HEK293T (cell line): ENCODE measurements around the gene ADCY6.

Source experiments
- CTCF ChIA-PET: fragments of 350-600 bp; formaldehyde crosslinking; extraction: SDS; loops from one replicate; lab custom pipeline; 2021; ENCODE audit warnings: antibody characterized with exemption, inconsistent platforms; lab: Yijun Ruan, JAX
- POLR2A ChIA-PET: fragments of 350-600 bp; formaldehyde crosslinking; extraction: SDS; loops from one replicate; lab custom pipeline; 2020; ENCODE audit warnings: antibody characterized with exemption, inconsistent platforms; lab: Yijun Ruan, JAX
- DNase-seq: peaks from one replicate; pipeline ENCODE4 v3.0.0; 2012; ENCODE audit warnings: mixed read lengths; ENCODE audit errors: extremely low spot score
- ARNT ChIP-seq: fragments of 450-650 bp; IDR thresholded peaks from 2 replicates; pipeline ENCODE4 v1.6.1; 2017; ENCODE audit warnings: mild to moderate bottlenecking
- BHLHE40 ChIP-seq: fragments of 450-650 bp; IDR thresholded peaks from 2 replicates; pipeline ENCODE4 v1.6.1; 2016; ENCODE audit warnings: mild to moderate bottlenecking, moderate library complexity, borderline replicate concordance
- CTBP1 ChIP-seq: fragments of 450-650 bp; IDR thresholded peaks from 2 replicates; pipeline ENCODE4 v1.6.1; 2016; ENCODE audit warnings: borderline replicate concordance
- ELF4 ChIP-seq: fragments of 450-650 bp; IDR thresholded peaks from 2 replicates; pipeline ENCODE4 v1.6.1; 2017; ENCODE audit warnings: antibody characterized with exemption
- FOXA1 ChIP-seq: fragments of 450-650 bp; IDR thresholded peaks from 2 replicates; pipeline ENCODE4 v1.6.1; 2016; ENCODE audit warnings: mild to moderate bottlenecking
- FOXK2 ChIP-seq: fragments of 450-650 bp; IDR thresholded peaks from 2 replicates; pipeline ENCODE4 v1.6.1; 2016; ENCODE audit warnings: mild to moderate bottlenecking
- FOXM1 ChIP-seq: fragments of 450-650 bp; IDR thresholded peaks from 2 replicates; pipeline ENCODE4 v1.6.1; 2017; ENCODE audit warnings: mild to moderate bottlenecking, borderline replicate concordance
- HDGF ChIP-seq: fragments of 450-650 bp; IDR thresholded peaks from 2 replicates; pipeline ENCODE4 v1.6.1; 2017; ENCODE audit warnings: antibody characterized with exemption, borderline replicate concordance
- L3MBTL2 ChIP-seq: fragments of 450-650 bp; conservative IDR thresholded peaks from 2 replicates; pipeline ENCODE4 v1.6.1; 2016; ENCODE audit warnings: mild to moderate bottlenecking
- LEF1 ChIP-seq: fragments of 450-650 bp; IDR thresholded peaks from 2 replicates; pipeline ENCODE4 v1.6.1; 2017; ENCODE audit warnings: mild to moderate bottlenecking, borderline replicate concordance
- NFRKB ChIP-seq: fragments of 450-650 bp; IDR thresholded peaks from 2 replicates; pipeline ENCODE4 v1.6.1; 2016; ENCODE audit warnings: mild to moderate bottlenecking, moderate library complexity
- SP1 ChIP-seq: fragments of 450-650 bp; IDR thresholded peaks from 2 replicates; pipeline ENCODE4 v1.6.1; 2017
- SUZ12 ChIP-seq: fragments of 450-650 bp; IDR thresholded peaks from 2 replicates; pipeline ENCODE4 v1.6.1; 2016; ENCODE audit warnings: mild to moderate bottlenecking
- TARDBP ChIP-seq: fragments of 450-650 bp; IDR thresholded peaks from 2 replicates; pipeline ENCODE4 v1.6.1; 2016
- ZNF384 ChIP-seq: fragments of 450-650 bp; IDR thresholded peaks from 2 replicates; pipeline ENCODE4 v1.6.1; 2016
- TF ChIP-seq, protein P1 (sequence below): fragments of 450-650 bp; IDR thresholded peaks from 2 replicates; pipeline ENCODE4 v1.6.1; 2016

The ADCY6 gene

GRCh38 chr12:48768736-48769135 lies 20.2 kb downstream of the ADCY6 start:
- DNase-seq, result no peak
- TF ChIP-seq ZNF384 (no peak), L3MBTL2 (no peak), CTBP1 (no peak), SP1 (no peak), HDGF (no peak), BHLHE40 (no peak), FOXK2 (no peak), FOXM1 (no peak), LEF1 (no peak), NFRKB (no peak), ARNT (no peak), ELF4 (no peak), TARDBP (no peak), FOXA1 (no peak), SUZ12 (no peak)
- TF ChIP-seq, protein P1, sequence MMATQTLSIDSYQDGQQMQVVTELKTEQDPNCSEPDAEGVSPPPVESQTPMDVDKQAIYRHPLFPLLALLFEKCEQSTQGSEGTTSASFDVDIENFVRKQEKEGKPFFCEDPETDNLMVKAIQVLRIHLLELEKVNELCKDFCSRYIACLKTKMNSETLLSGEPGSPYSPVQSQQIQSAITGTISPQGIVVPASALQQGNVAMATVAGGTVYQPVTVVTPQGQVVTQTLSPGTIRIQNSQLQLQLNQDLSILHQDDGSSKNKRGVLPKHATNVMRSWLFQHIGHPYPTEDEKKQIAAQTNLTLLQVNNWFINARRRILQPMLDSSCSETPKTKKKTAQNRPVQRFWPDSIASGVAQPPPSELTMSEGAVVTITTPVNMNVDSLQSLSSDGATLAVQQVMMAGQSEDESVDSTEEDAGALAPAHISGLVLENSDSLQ, result no peak
- CTCF ChIA-PET, result no interaction called here
- POLR2A ChIA-PET, result interaction anchor here (2.4 kb wide), 1 partner anchor 20 kb away, joined by 5 read pairs; the partner anchor contains the start of gene ADCY6

DNA sequence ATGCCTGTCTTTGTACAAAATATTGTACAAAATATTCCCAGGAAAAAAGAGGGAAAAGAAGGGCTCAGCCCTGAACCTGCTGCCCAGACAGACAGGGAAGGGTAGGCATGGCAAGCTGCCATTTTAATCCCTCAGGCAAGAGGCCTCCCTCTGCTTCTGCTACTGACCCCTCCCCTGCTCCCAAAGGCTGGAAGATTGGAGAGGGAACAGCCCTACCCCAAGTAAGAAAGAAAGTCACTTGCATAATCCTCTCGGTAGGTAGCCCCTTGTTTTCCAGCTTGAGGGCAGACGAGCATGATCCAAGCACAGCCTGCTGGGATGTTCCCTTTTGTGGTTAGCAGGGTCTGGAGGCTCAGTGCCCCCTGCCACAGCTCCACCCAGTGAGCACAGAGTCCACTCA lies 20.7 kb downstream of the ADCY6 start:
- POLR2A ChIA-PET, result interaction anchor here (2.4 kb wide), 1 partner anchor 21 kb away, joined by 5 read pairs; the partner anchor contains the start of gene ADCY6
- CTCF ChIA-PET, result no interaction called here
- no peak for DNase-seq
- no peak for TF ChIP-seq NFRKB

DNA sequence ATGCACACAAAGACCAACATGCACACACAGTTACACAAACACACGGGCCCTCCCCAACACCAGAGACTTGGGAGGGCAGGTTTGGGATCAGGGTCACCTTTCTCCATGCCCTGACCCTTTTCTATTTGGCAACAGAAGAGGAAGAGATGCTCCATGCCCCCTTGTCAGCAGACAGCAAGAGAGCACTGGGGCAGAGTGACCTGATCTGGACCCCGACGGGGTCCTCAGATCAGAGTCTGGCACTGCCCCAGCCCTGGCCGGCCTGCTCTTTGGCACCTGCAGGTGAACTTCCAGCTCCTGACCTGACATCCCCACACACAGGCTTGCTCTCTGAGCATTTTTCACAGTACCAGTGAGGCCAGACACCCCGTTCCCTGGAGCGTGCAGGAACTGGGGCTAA lies 21.4 kb downstream of the ADCY6 start:
- TF ChIP-seq FOXK2, result no peak
- TF ChIP-seq SUZ12, result no peak
- no peak for TF ChIP-seq LEF1
- TF ChIP-seq ZNF384, result no peak
- no peak for TF ChIP-seq NFRKB
- no peak for TF ChIP-seq FOXM1
- no peak for TF ChIP-seq SP1
- TF ChIP-seq ELF4, result no peak
- DNase-seq, result no peak
- CTCF ChIA-PET, result no interaction called here
- POLR2A ChIA-PET, result interaction anchor here (2.4 kb wide), 1 partner anchor 21 kb away, joined by 5 read pairs; the partner anchor contains the start of gene ADCY6

- ChIA-PET CTCF (no interaction called here), POLR2A (interaction anchor here (2.4 kb wide), 1 partner anchor 22 kb away, joined by 5 read pairs; the partner anchor contains the start of gene ADCY6)
- no peak for DNase-seq
- TF ChIP-seq ELF4 (no peak), FOXA1 (no peak), FOXK2 (no peak), ARNT (no peak), SP1 (no peak), TARDBP (no peak), SUZ12 (no peak), BHLHE40 (no peak), CTBP1 (no peak), NFRKB (no peak), L3MBTL2 (no peak), ZNF384 (no peak), HDGF (no peak), FOXM1 (no peak), LEF1 (no peak)
- TF ChIP-seq, protein P1, result no peak
Measured at GRCh38 chr12:48767047-48767446, 21.8 kb downstream of the ADCY6 start.

- no peak for DNase-seq
- POLR2A ChIA-PET, result interaction anchor here (1.0 kb wide), 2 partner anchors 13 to 24 kb away, joined by 3 to 5 read pairs; no protein-coding TSS in a partner anchor
- CTCF ChIA-PET, result interaction anchor here (1.5 kb wide), 1 partner anchor 13 kb away, joined by 3 read pairs; no protein-coding TSS in a partner anchor
- TF ChIP-seq LEF1, result no peak
- TF ChIP-seq FOXK2, result no peak
- TF ChIP-seq FOXA1, result no peak
- TF ChIP-seq ARNT, result no peak
- TF ChIP-seq ELF4, result no peak
- no peak for TF ChIP-seq NFRKB
- no peak for TF ChIP-seq FOXM1
- TF ChIP-seq SP1, result no peak
- TF ChIP-seq BHLHE40, result no peak
- no peak for TF ChIP-seq L3MBTL2
- TF ChIP-seq, protein P1, result no peak
- TF ChIP-seq HDGF, result no peak
- TF ChIP-seq ZNF384, result no peak
- TF ChIP-seq SUZ12, result no peak
- no peak for TF ChIP-seq CTBP1
- no peak for TF ChIP-seq TARDBP
Measured at GRCh38 chr12:48765753-48766162, 23.1 kb downstream of the ADCY6 start.

DNA sequence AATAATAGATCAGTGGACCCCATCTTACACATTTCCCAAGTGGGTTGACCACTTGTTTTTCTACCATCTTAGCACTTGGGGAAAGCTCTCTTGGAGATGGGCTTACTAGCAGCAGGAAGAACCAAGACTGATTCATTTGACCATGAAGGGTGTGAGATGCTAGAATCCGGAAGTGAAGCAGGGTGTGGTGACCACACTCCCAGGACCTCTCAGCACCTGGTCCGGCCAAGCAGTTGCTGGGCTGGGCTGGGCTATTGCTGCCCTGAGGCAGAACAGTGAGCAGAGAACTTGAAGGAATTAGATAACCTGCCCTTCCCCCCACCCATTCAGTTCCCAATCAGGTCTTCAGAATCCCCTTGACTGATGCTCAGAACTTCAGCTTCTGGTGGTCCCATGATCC lies 24.4 kb downstream of the ADCY6 start:
- CTCF ChIA-PET, result interaction anchor here (1.5 kb wide), 1 partner anchor 12 kb away, joined by 3 read pairs; no protein-coding TSS in a partner anchor
- POLR2A ChIA-PET, result no interaction called here
- TF ChIP-seq SUZ12 (no peak), ELF4 (no peak), NFRKB (no peak), FOXK2 (no peak), BHLHE40 (no peak), LEF1 (no peak), ZNF384 (no peak), ARNT (no peak), HDGF (no peak), FOXA1 (no peak), TARDBP (no peak), FOXM1 (no peak), SP1 (no peak), L3MBTL2 (no peak)
- TF ChIP-seq, protein P1, result no peak
- no peak for DNase-seq
